Adrenal gland (tissue), 12 donors: Measurements from ENCODE around the gene SYT8. TPM values are rescaled to one million over a fixed set of nuclear protein-coding genes. Genes with fewer than 3 reads are reported as not detected.

Experiments
- DNase-seq, 7 donors: peaks; one replicate each; pipeline ENCODE4 v3.0.0-alpha.2; 2019 to 2020
- H3K27ac ChIP-seq, 5 donors: fragments of 200-600 bp; sonication (generic) in 4 of 5; 1 replicate in 3 of 5; 2 replicates in 2 of 5; pipeline versions ENCODE4 v1.5.1 to v1.8.0; 2016 to 2020; ENCODE audit warnings: mild to moderate bottlenecking in 1 of 5
- H3K27me3 ChIP-seq: fragments of 200-600 bp; 2 replicates; pipeline ENCODE4 v1.8.0; 2021
- H3K36me3 ChIP-seq, 2 donors: fragments of 200-600 bp; replicated peaks in 1 of 2; 1 replicate in 1 of 2; 2 replicates in 1 of 2; pipeline versions ENCODE4 v1.5.1 to v1.8.0; 2018 to 2022
- H3K4me1 ChIP-seq, 2 donors: fragments of 200-600 bp; replicated peaks in 1 of 2; 1 replicate in 1 of 2; 2 replicates in 1 of 2; pipeline versions ENCODE4 v1.5.1 to v1.8.0; 2018 to 2021
- H3K4me3 ChIP-seq, 4 donors: fragments of 200-600 bp; sonication (generic) in 3 of 4; one replicate each; pipeline ENCODE4 v1.5.1; 2016 to 2018
- H3K9me3 ChIP-seq, 3 donors: fragments of 200-600 bp; sonication (generic) in 1 of 3; replicated peaks in 1 of 3; 1 replicate in 2 of 3; 2 replicates in 1 of 3; pipeline versions ENCODE4 v1.5.1 to v1.8.0; 2016 to 2021
- CTCF ChIP-seq, 6 experiments: fragments of 450-650 bp in 4 of 6; fragments of 200-600 bp in 2 of 6; sonication (generic) in 1 of 6; IDR thresholded peaks; 1 replicate in 5 of 6; 2 replicates in 1 of 6; pipeline versions ENCODE4 v1.5.1 to v1.8.0; 2016 to 2021; ENCODE audit warnings: antibody characterized with exemption in 6 of 6, mild to moderate bottlenecking in 2 of 6, moderate library complexity in 1 of 6
- POLR2A ChIP-seq, 2 donors: fragments of 450-650 bp; IDR thresholded peaks; one replicate each; pipeline ENCODE4 v1.6.1; 2017; ENCODE audit warnings: antibody characterized with exemption in 2 of 2, mild to moderate bottlenecking in 2 of 2, moderate library complexity in 1 of 2
- WGBS, 4 donors: extraction: QIAGEN DNeasy Blood & Tissue Kit in 2 of 4; methylation state at CpG; one replicate each; pipeline versions ENCODE4 v1.1.5 to v1.1.7; 2013 to 2017; 5-methylcytosine and 5-hydroxymethylcytosine counted together
- intact Hi-C, 2 donors: fragments of 100-400 bp; cut with DNase I; formaldehyde crosslinking; loops; one replicate each; pipeline versions ENCODE4 v1.14.1 to v1.15.0; 2022 to 2023
- polyA plus RNA-seq, 3 donors: library from polyadenylated mRNA; stranded (reverse); fragments of 200-250 nt in 2 of 3; fragments of 350-450 nt in 1 of 3; fragmentation: Illumina TruSeq in 1 of 3; extraction: RNeasy Lipid Tissue Mini Kit (QIAGEN cat#74804) in 1 of 3; gene quantifications; one replicate each; pipeline ENCODE4 v1.2.3, GENCODE V29; 2013 to 2014
- total RNA-seq, 9 donors: library from RNA; depleted of rRNA in 4 of 9; stranded (reverse); fragments of >200 nt in 4 of 9; fragments of 120-200 nt in 1 of 9; fragmentation: NEBNext Ultra II Directional in 1 of 9; extraction: Animal tissue kit (Norgen Biotek cat#: 25700) in 1 of 9; gene quantifications; one replicate each; pipeline versions ENCODE4 v1.1.0 to v1.2.4, GENCODE V29; 2013 to 2023
- donor health status: healthy with polysubstance abuse.
- donor health status: Bipolar disorder and iron deficiency.
- donor health status: DM: yes; HTN: yes; CAD: no.
- donor health status: DM: no; HTN: no; CAD: no.
- donor health status: DM: no; HTN: no; CAD: no.
- donor health status: DM: yes; HTN: yes; CAD: no.

Gene SYT8
- total and polyA plus RNA-seq, 12 donors = 0.44 to 3.1 (median 0.91) TPM; not detected in 7

DNA sequence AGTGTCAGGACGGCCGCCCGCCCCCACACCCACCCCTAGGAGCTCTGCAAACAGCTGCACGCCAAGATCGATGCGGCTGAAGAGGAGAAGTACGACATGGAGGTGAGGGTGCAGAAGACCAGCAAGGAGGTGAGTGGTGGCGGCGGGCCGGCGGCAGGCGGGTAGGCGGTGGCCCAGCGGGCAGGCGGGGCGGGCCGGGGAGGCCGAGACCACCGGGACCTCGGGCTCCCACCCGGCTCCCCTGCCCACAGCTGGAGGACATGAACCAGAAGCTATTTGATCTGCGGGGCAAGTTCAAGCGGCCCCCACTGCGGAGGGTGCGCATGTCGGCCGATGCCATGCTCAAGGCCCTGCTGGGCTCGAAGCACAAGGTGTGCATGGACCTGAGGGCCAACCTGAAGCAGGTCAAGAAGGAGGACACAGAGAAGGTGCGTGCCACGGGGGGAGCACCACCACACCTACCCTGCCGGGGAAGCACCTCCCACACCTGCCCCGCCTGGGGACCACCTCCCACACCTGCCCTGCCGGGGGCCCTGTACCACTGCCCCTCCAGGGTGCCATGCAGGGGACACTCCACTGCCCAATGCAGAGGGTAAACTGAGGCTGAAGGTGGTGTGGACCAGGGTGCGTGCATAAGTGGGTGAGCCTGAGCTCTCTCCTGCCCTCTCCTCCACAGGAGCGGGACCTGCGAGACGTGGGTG, 6.1 kb downstream of the SYT8 start:
- Histone ChIP-seq H3K9me3 (no peaks in the 10 kb centered on the region), H3K27me3 (no peaks in the 10 kb centered on the region), H3K4me1 (peaks cover 48 to 49% of the 10 kb centered on the region in 2 donors), H3K36me3 (no peaks in the 10 kb centered on the region), H3K27ac (peak overlapping the region in 4 of 5 donors; percentile 76 to 96 (median 94)), H3K4me3 (no peak overlapping the region)
- TF ChIP-seq CTCF (IDR thresholded peaks at IDR 0.05) = no peak
- 86 to 96% (median 93%) methylated on average over 22 to 37 of the region's 37 CpGs for WGBS, 4 donors
- intact Hi-C loops = no loop called here
- DNase-seq = peak in 3 of 7 donors; percentile 27 to 36 (median 27)

DNA sequence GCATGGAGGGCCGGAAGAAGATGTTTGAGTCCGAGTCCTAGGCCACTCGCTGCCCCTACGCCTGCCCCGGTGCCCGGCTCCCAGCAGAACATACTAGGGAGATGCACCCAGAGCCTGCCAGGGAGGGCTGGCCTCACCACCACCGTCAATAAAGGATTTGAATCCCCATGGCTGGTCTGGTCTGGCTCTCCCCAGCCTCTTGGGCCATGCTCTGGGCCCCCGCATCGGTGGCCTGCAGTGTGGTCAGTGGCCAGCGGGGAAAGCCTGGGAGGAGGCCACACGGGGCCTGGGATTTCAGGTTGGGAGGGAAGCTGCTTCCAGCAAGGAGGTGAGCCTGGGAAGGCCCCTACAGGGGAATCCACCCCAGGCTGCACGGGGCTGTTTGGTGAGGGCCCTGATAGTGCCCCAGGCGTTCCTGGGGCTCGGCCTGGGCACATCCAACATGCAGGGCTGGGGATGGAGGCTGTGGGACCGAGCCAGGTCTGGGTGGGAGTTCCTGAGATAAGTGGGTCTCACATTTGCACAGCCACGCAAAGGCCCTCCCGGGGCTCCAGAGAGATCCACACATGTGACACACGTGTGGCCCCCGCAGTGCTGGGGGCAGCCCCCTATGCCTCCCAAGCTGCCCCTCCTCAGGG, 6.8 kb downstream of the SYT8 start:
- H3K9me3 ChIP-seq = no peaks in the 10 kb centered on the region
- H3K4me3 ChIP-seq = no peak overlapping the region
- WGBS, 4 donors = 75 to 82% (median 80%) methylated on average over 9 to 19 of the region's 19 CpGs
- peak in 3 of 7 donors; percentile 23 to 54 (median 39) for DNase-seq
- no peaks in the 10 kb centered on the region for H3K36me3 ChIP-seq
- H3K4me1 ChIP-seq = peaks cover 55 to 56% of the 10 kb centered on the region in 2 donors
- TF ChIP-seq CTCF (IDR thresholded peaks at IDR 0.05) = peak in 1 of 6 experiments; percentile 16
- no peak for TF ChIP-seq POLR2A (IDR thresholded peaks at IDR 0.05)
- no peaks in the 10 kb centered on the region for H3K27me3 ChIP-seq
- peak overlapping the region in 4 of 5 donors; percentile 76 to 96 (median 94) for H3K27ac ChIP-seq
- intact Hi-C loops = no loop called here

- DNase-seq = peak; percentile 87 to 98 (median 96)
- no peaks in the 10 kb centered on the region for H3K27me3 ChIP-seq
- peak overlapping the region; percentile 42 to 96 (median 93) for H3K27ac ChIP-seq
- TF ChIP-seq CTCF (IDR thresholded peaks at IDR 0.05) = no peak
- peak in 1 of 2 donors; percentile 68 for TF ChIP-seq POLR2A (IDR thresholded peaks at IDR 0.05)
- 34 to 55% (median 48%) methylated on average over 7 to 29 of the region's 29 CpGs for WGBS, 4 donors
- H3K4me3 ChIP-seq = no peak overlapping the region
- no peaks in the 10 kb centered on the region for H3K36me3 ChIP-seq
- H3K9me3 ChIP-seq = no peaks in the 10 kb centered on the region
- H3K4me1 ChIP-seq = peaks cover 60 to 63% of the 10 kb centered on the region in 2 donors
- intact Hi-C loops = no loop called here
Observed at GRCh38 chr11:1842149-1843097, 7.6 kb downstream of the SYT8 start.

DNA sequence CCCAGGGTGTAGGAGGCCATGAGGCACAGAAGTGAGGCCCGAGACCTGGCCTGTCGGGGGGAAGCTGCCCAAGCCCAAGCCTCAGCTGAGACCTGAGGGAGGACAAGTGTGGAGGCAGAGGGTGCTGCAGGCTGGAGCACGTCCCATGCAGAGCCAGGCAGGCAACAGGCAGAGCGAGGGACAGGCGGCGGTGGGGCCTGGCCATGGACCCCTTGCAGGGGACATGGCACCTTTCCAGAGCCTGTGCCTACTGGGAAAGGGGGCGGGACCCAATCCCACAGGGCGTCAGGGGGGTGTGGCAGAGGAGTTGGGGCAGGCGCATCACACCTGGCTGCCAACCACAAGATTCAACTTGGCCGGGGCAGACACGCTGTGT, 8.3 kb downstream of the SYT8 start:
- peak in 4 of 7 donors; percentile 57 to 64 (median 59) for DNase-seq
- H3K36me3 ChIP-seq = no peaks in the 10 kb centered on the region
- H3K27ac ChIP-seq = peak overlapping the region; percentile 42 to 96 (median 93)
- no peak overlapping the region for H3K4me3 ChIP-seq
- intact Hi-C loops = no loop called here
- TF ChIP-seq CTCF (IDR thresholded peaks at IDR 0.05) = no peak
- peak in 1 of 2 donors; percentile 27 for TF ChIP-seq POLR2A (IDR thresholded peaks at IDR 0.05)
- WGBS, 4 donors = 39 to 50% (median 49%) methylated on average over 8 to 11 of the region's 11 CpGs
- no peaks in the 10 kb centered on the region for H3K9me3 ChIP-seq
- H3K27me3 ChIP-seq = no peaks in the 10 kb centered on the region
- H3K4me1 ChIP-seq = peaks cover 62 to 63% of the 10 kb centered on the region in 2 donors
